Measurements from ENCODE around the gene PPHLN1. TPM values are rescaled to one million over a fixed set of nuclear protein-coding genes. Genes with fewer than 3 reads are reported as not detected.
"Not testable (repeated sequence)": the region's sequence is repeated elsewhere in the genome, so short reads cannot be mapped to it uniquely, and the experiment has no call there.

PPHLN1 gene
- total RNA-seq, 2 experiments from 2014 or later = 100 to 105 TPM

DNA sequence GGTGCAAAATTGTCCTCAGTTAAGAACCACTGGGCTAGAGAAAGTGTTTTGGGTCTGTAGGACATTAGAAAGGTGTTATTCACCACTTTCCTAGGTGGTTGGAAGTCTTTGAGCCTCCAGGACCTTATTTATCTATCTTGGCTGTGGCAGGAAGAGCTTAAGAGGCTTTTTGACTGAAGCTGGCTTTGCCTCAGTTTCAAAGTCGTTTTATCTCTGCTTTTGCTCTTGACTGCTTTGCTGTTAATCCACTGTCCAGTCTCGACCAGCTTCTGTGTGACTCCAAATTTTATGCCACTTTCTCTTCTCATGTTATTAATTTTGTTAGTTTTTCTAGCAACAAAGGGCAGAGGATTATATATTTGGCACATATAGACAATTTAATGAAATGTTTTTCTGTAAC is 60.3 kb downstream of the PPHLN1 start:
- Mint-ChIP-seq H3K4me3 (no peak overlapping the region), H3K27ac (no peak overlapping the region), H3K36me3 (ENCODE audit: low read depth) (peaks cover 97% of the 10 kb centered on the region), H3K27me3 (no peaks in the 10 kb centered on the region), H3K9me3 (no peaks in the 10 kb centered on the region), H3K4me1 (ENCODE audit: low read depth) (peaks cover 41% of the 10 kb centered on the region)
- Histone ChIP-seq H3K9me3 (ENCODE audit: control insufficient read depth in 1 of 2, insufficient read depth in 1 of 2, low read length in 2 of 2) (no peaks in the 10 kb centered on the region), H3K36me3 (ENCODE audit: insufficient read depth, low read length) (peaks cover 37% of the 10 kb centered on the region), H3K4me3 (ENCODE audit: low read length) (no peak overlapping the region), H3K4me1 (ENCODE audit: insufficient read depth, low read length) (no peaks in the 10 kb centered on the region), H3K27ac (ENCODE audit: low read depth in 1 of 2, low read length in 2 of 2) (no peak overlapping the region), H3K27me3 (ENCODE audit: control insufficient read depth in 1 of 2, insufficient read depth in 2 of 2, low read length in 2 of 2) (no peaks in the 10 kb centered on the region)
- ChIA-PET POLR2A (no interaction called here), CTCF (no interaction called here)
- ATAC-seq (ENCODE audit: poor library complexity) (no peak), DNase-seq (no peak)
- intact Hi-C loops (cut with DNase I, micrococcal nuclease) = no loop called here
- TF ChIP-seq, protein P1, sequence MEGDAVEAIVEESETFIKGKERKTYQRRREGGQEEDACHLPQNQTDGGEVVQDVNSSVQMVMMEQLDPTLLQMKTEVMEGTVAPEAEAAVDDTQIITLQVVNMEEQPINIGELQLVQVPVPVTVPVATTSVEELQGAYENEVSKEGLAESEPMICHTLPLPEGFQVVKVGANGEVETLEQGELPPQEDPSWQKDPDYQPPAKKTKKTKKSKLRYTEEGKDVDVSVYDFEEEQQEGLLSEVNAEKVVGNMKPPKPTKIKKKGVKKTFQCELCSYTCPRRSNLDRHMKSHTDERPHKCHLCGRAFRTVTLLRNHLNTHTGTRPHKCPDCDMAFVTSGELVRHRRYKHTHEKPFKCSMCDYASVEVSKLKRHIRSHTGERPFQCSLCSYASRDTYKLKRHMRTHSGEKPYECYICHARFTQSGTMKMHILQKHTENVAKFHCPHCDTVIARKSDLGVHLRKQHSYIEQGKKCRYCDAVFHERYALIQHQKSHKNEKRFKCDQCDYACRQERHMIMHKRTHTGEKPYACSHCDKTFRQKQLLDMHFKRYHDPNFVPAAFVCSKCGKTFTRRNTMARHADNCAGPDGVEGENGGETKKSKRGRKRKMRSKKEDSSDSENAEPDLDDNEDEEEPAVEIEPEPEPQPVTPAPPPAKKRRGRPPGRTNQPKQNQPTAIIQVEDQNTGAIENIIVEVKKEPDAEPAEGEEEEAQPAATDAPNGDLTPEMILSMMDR (IDR thresholded peaks at IDR 0.05) = no peak

DNA sequence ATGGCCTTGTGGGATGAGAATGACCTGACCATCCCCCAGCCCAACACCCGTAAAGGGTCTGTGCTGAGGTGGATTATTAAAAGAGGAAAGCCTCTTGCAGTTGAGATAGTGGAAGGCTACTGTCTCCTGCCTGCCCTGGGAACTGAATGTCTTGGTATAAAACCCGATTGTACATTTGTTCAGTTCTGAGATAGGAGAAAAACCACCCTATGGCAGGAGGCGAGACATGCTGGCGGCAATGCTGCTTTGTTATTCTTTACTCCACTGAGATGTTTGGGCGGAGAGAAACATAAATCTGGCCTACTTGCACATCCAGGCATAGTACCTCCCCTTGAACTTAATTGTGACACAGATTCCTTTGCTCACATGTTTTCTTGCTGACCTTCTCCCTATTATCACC is 62.1 kb downstream of the PPHLN1 start:
- H3K4me1 Mint-ChIP-seq (ENCODE audit: low read depth) = peaks cover 23% of the 10 kb centered on the region
- H3K27me3 Mint-ChIP-seq; POLR2A ChIA-PET; H3K27me3 ChIP-seq (ENCODE audit: control insufficient read depth in 1 of 2, insufficient read depth in 2 of 2, low read length in 2 of 2); H3K4me3 ChIP-seq (ENCODE audit: low read length); H3K27ac ChIP-seq (ENCODE audit: low read depth in 1 of 2, low read length in 2 of 2); H3K27ac Mint-ChIP-seq; ATAC-seq (ENCODE audit: poor library complexity); H3K4me1 ChIP-seq (ENCODE audit: insufficient read depth, low read length); DNase-seq; H3K9me3 Mint-ChIP-seq; H3K4me3 Mint-ChIP-seq; intact Hi-C loops (cut with DNase I, micrococcal nuclease); H3K9me3 ChIP-seq (ENCODE audit: control insufficient read depth in 1 of 2, insufficient read depth in 1 of 2, low read length in 2 of 2); CTCF ChIA-PET: not testable (repeated sequence)
- peaks cover 47% of the 10 kb centered on the region for H3K36me3 ChIP-seq (ENCODE audit: insufficient read depth, low read length)
- peaks cover 97% of the 10 kb centered on the region for H3K36me3 Mint-ChIP-seq (ENCODE audit: low read depth)

DNA sequence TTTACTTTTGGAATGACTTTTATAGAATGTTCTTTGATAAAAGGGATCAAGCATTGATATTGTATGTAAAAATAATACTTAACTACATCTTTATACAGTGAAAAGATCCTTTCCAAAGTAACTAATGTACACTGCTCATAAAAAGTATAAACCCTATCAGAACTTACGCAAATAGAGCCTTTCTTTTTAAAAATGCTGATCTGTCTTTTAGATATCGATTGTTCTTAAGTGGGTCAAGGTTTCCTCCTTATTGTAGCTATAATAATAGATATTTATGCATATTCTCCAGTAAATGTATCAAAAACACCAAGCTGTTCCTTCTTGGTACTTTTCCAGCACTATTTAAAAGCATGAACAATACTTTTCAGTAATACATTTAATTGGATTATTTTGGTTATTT is 68.5 kb downstream of the PPHLN1 start:
- TF ChIP-seq, protein P1 (IDR thresholded peaks at IDR 0.05) = no peak
- H3K36me3 ChIP-seq (ENCODE audit: insufficient read depth, low read length) = peaks cover 54% of the 10 kb centered on the region
- peaks cover 91% of the 10 kb centered on the region for H3K36me3 Mint-ChIP-seq (ENCODE audit: low read depth)

DNA sequence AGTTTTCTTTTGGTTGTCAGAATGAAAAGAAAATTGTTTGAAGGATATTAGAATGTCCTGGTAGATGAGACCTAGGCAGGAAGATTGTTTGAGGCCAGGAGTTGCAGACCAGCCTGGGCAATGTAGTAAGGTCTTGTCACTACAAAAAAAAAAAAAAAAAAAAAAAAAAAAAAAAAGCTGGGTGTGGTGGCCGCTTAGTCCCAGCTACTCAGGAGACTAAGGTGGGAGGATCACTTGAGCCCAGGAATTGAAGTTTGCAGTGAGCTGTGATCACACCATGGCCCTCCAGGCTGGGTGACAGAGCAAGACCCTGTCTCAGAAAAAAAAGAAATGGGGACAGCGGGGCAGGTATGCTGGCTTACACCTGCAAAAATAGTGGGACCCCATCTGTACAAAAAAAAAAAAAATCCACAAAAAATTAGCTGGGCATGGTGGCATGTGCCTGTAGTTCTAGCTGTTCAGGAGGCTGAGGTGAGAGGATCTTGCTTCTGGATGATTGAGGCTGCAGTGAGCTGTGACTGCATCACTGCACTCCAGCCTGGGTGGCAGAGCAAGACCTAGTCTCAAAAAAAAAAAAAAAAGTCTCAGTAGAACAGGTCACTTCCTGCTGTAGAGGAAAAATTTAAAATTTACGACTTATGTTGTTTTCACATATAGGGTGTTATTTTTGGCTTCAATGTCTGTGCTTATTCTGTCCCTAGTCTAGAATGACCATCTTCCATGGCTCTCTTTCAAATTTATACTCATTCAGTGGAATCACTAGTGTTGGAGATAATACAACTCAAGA is 70.7 kb downstream of the PPHLN1 start:
- Mint-ChIP-seq H3K4me1 (ENCODE audit: low read depth) (peaks cover 5% of the 10 kb centered on the region), H3K9me3 (no peaks in the 10 kb centered on the region), H3K36me3 (ENCODE audit: low read depth) (peaks cover 90% of the 10 kb centered on the region), H3K4me3 (no peak overlapping the region), H3K27me3 (no peaks in the 10 kb centered on the region), H3K27ac (no peak overlapping the region)
- Histone ChIP-seq H3K9me3 (ENCODE audit: control insufficient read depth in 1 of 2, insufficient read depth in 1 of 2, low read length in 2 of 2) (no peaks in the 10 kb centered on the region), H3K27me3 (ENCODE audit: control insufficient read depth in 1 of 2, insufficient read depth in 2 of 2, low read length in 2 of 2) (no peaks in the 10 kb centered on the region), H3K36me3 (ENCODE audit: insufficient read depth, low read length) (peaks cover 52% of the 10 kb centered on the region), H3K27ac (ENCODE audit: low read depth in 1 of 2, low read length in 2 of 2) (no peak overlapping the region), H3K4me1 (ENCODE audit: insufficient read depth, low read length) (no peaks in the 10 kb centered on the region), H3K4me3 (ENCODE audit: low read length) (no peak overlapping the region)
- CTCF ChIA-PET = no interaction called here
- TF ChIP-seq, protein P1 (IDR thresholded peaks at IDR 0.05) = no peak
- ATAC-seq (ENCODE audit: poor library complexity) (no peak), DNase-seq (no peak)
- POLR2A ChIA-PET = no interaction called here
- intact Hi-C loops (cut with DNase I, micrococcal nuclease) = no loop called here

More for the DNA sequence above, 68.5 kb downstream of the PPHLN1 start:
- DNase-seq = no peak
- ChIA-PET CTCF (no interaction called here), POLR2A (no interaction called here)
- no peak overlapping the region for H3K27ac Mint-ChIP-seq
- H3K4me3 Mint-ChIP-seq = no peak overlapping the region
- ATAC-seq (ENCODE audit: poor library complexity) = no peak
- intact Hi-C loops (cut with DNase I, micrococcal nuclease) = no loop called here
- Histone ChIP-seq H3K4me3 (ENCODE audit: low read length) (no peak overlapping the region), H3K27ac (ENCODE audit: low read depth in 1 of 2, low read length in 2 of 2) (no peak overlapping the region), H3K4me1 (ENCODE audit: insufficient read depth, low read length) (no peaks in the 10 kb centered on the region), H3K27me3 (ENCODE audit: control insufficient read depth in 1 of 2, insufficient read depth in 2 of 2, low read length in 2 of 2) (no peaks in the 10 kb centered on the region), H3K9me3 (ENCODE audit: control insufficient read depth in 1 of 2, insufficient read depth in 1 of 2, low read length in 2 of 2) (no peaks in the 10 kb centered on the region)
- no peaks in the 10 kb centered on the region for H3K9me3 Mint-ChIP-seq
- peaks cover 5% of the 10 kb centered on the region for H3K4me1 Mint-ChIP-seq (ENCODE audit: low read depth)
- no peaks in the 10 kb centered on the region for H3K27me3 Mint-ChIP-seq

Measured in CD4-positive, alpha-beta T cell (primary cell).